MM.1S (cell line): ENCODE measurements around the gene KRTAP10-3.

ENCODE experiments used
- DNase-seq: peaks from one replicate; pipeline ENCODE4 v3.0.0-alpha.2; 2015
- H2AFZ ChIP-seq: fragments of 300-600 bp; sonication (generic); 2 replicates; pipeline ENCODE4 v1.6.0; 2016; ENCODE audit warnings: antibody characterized with exemption, low read length
- H3F3A ChIP-seq: fragments of 300-600 bp; sonication (generic); 2 replicates; pipeline ENCODE4 v1.6.1; 2016; ENCODE audit warnings: mild to moderate bottlenecking, antibody characterized with exemption, low read length, moderate library complexity, mixed read lengths; ENCODE audit not compliant: insufficient read depth
- H3K27ac ChIP-seq: fragments of 300-600 bp; sonication (generic); 2 replicates; pipeline ENCODE4 v1.5.1; 2016; ENCODE audit warnings: mild to moderate bottlenecking, low read length
- H3K27me3 ChIP-seq: fragments of 300-600 bp; sonication (generic); replicated peaks from 2 replicates; pipeline ENCODE4 v1.6.0; 2016; ENCODE audit warnings: low read length; ENCODE audit not compliant: insufficient read depth
- H3K36me3 ChIP-seq: fragments of 300-600 bp; sonication (generic); replicated peaks from 2 replicates; pipeline ENCODE4 v1.6.1; 2016; ENCODE audit warnings: mild to moderate bottlenecking, low read length, mixed read lengths; ENCODE audit not compliant: insufficient read depth
- H3K4me1 ChIP-seq: fragments of 300-600 bp; sonication (generic); 2 replicates; pipeline ENCODE4 v1.6.1; 2016; ENCODE audit warnings: low read length, mixed read lengths
- H3K4me2 ChIP-seq: fragments of 300-600 bp; sonication (generic); 2 replicates; pipeline ENCODE4 v1.6.0; 2016; ENCODE audit warnings: low read depth, low read length
- H3K4me3 ChIP-seq: fragments of 300-600 bp; sonication (generic); 2 replicates; pipeline ENCODE4 v1.5.1; 2016; ENCODE audit warnings: low read length, mixed read lengths
- H3K79me2 ChIP-seq: fragments of 300-600 bp; sonication (generic); 2 replicates; pipeline ENCODE4 v1.6.1; 2016; ENCODE audit warnings: mixed run types, low read length, mixed read lengths
- H3K9ac ChIP-seq: fragments of 300-600 bp; sonication (generic); 2 replicates; pipeline ENCODE4 v1.6.1; 2016; ENCODE audit warnings: low read length, mixed read lengths
- H3K9me2 ChIP-seq: fragments of 300-600 bp; sonication (generic); replicated peaks from 2 replicates; pipeline ENCODE4 v1.6.1; 2016; ENCODE audit warnings: mild to moderate bottlenecking, low read length, mixed read lengths; ENCODE audit not compliant: insufficient read depth
- H3K9me3 ChIP-seq: fragments of 300-600 bp; sonication (generic); replicated peaks from 2 replicates; pipeline ENCODE4 v1.6.1; 2016; ENCODE audit warnings: mild to moderate bottlenecking, low read length, mixed read lengths; ENCODE audit not compliant: insufficient read depth
- H4K20me1 ChIP-seq: fragments of 300-600 bp; sonication (generic); 2 replicates; pipeline ENCODE4 v1.6.1; 2016; ENCODE audit warnings: mild to moderate bottlenecking, low read length, moderate library complexity, mixed read lengths; ENCODE audit not compliant: insufficient read depth
- EZH2 ChIP-seq: fragments of 300-600 bp; sonication (generic); optimal IDR thresholded peaks from 2 replicates; pipeline ENCODE3; 2017; ENCODE audit warnings: low read depth, mild to moderate bottlenecking, antibody characterized with exemption, low read length, mixed read lengths
- EZH2phosphoT487 ChIP-seq: fragments of 300-600 bp; sonication (generic); IDR thresholded peaks from 2 replicates; pipeline ENCODE4 v1.6.1; 2018; ENCODE audit warnings: antibody characterized with exemption, low read length
- TF ChIP-seq, protein P1 (sequence below): fragments of 300-600 bp; sonication (generic); IDR thresholded peaks from 2 replicates; pipeline ENCODE4 v1.5.1; 2016; ENCODE audit warnings: antibody characterized with exemption, low read length, mixed read lengths

KRTAP10-3 gene

DNA sequence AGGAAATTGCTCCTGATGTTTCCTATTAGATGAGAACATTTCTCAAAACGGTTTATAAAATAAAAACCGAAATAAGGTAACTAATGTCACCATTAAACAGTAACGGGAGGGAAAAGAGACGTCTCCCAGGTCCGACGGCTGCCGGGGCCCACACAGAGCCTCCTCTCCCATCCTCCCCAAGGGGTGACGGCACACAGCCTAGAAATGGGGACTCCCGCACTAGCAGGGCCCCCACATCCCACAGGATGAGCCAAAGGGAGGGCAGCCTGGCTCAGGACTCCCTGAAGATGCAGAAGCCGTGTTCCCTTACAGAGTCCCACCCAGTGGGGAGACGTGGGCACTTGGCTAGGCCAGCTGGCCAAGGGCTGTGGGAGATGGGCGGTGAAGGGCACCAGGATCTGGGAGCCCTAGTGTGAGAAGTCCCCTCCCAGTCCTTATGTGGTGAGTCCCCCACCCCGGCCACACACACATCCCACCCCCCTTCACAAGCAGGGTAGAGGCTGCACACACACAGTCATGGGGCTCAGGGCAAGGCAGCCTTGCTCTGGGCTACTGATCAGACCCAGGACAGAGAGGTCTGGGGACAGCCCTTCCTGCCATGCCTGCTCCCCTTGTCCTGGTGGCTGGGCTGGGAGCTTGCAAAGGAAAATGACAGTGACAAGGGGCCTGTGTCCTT, 3.3 kb downstream of the KRTAP10-3 start:
- Histone ChIP-seq H3K79me2 (no peaks in the 10 kb centered on the region), H2AFZ (no peak overlapping the region)

DNA sequence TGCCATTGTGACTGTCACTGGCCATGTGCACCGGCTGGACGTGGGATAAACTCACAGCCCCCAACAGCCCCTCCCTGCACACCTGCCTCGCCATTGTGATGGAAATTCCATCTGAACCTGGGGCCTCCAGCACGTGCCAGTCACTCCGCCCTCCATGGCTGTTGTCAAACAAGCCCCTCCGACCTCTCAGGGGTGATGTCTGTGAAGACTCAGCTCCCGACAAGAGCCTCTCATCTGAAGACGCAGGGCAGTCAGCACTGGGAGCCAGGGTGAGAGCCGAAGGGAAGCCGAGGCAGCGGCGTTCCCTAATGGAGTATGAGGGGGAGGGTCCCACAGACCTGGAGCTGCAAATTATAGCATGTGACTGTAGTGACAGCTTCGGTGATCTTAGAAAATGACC, 5.9 kb downstream of the KRTAP10-3 start:
- H3K4me3 ChIP-seq, result no peak overlapping the region
- no peaks in the 10 kb centered on the region for H3K9me3 ChIP-seq
- H4K20me1 ChIP-seq, result no peaks in the 10 kb centered on the region
- DNase-seq, result no peak
- no peak overlapping the region for H3K27ac ChIP-seq
- H3K4me2 ChIP-seq, result no peak overlapping the region
- H2AFZ ChIP-seq, result no peak overlapping the region
- peak; percentile 46 for TF ChIP-seq EZH2
- TF ChIP-seq EZH2phosphoT487, result no peak
- peaks cover 98% of the 10 kb centered on the region for H3K27me3 ChIP-seq
- no peaks in the 10 kb centered on the region for H3F3A ChIP-seq
- no peak overlapping the region for H3K9ac ChIP-seq
- no peaks in the 10 kb centered on the region for H3K79me2 ChIP-seq
- H3K36me3 ChIP-seq, result no peaks in the 10 kb centered on the region
- H3K4me1 ChIP-seq, result no peaks in the 10 kb centered on the region
- H3K9me2 ChIP-seq, result no peaks in the 10 kb centered on the region

More for the DNA sequence above, 3.3 kb downstream of the KRTAP10-3 start:
- Histone ChIP-seq H3K4me2 (no peak overlapping the region), H3K9me3 (no peaks in the 10 kb centered on the region), H3K9me2 (no peaks in the 10 kb centered on the region), H3K36me3 (no peaks in the 10 kb centered on the region), H3F3A (no peaks in the 10 kb centered on the region), H3K4me1 (no peaks in the 10 kb centered on the region), H3K27ac (no peak overlapping the region), H3K9ac (no peak overlapping the region), H3K4me3 (no peak overlapping the region), H4K20me1 (no peaks in the 10 kb centered on the region), H3K27me3 (peaks cover 98% of the 10 kb centered on the region)
- DNase-seq, result no peak
- TF ChIP-seq EZH2phosphoT487 (no peak), EZH2 (no peak)
- TF ChIP-seq, protein P1, sequence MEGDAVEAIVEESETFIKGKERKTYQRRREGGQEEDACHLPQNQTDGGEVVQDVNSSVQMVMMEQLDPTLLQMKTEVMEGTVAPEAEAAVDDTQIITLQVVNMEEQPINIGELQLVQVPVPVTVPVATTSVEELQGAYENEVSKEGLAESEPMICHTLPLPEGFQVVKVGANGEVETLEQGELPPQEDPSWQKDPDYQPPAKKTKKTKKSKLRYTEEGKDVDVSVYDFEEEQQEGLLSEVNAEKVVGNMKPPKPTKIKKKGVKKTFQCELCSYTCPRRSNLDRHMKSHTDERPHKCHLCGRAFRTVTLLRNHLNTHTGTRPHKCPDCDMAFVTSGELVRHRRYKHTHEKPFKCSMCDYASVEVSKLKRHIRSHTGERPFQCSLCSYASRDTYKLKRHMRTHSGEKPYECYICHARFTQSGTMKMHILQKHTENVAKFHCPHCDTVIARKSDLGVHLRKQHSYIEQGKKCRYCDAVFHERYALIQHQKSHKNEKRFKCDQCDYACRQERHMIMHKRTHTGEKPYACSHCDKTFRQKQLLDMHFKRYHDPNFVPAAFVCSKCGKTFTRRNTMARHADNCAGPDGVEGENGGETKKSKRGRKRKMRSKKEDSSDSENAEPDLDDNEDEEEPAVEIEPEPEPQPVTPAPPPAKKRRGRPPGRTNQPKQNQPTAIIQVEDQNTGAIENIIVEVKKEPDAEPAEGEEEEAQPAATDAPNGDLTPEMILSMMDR, result no peak

DNA sequence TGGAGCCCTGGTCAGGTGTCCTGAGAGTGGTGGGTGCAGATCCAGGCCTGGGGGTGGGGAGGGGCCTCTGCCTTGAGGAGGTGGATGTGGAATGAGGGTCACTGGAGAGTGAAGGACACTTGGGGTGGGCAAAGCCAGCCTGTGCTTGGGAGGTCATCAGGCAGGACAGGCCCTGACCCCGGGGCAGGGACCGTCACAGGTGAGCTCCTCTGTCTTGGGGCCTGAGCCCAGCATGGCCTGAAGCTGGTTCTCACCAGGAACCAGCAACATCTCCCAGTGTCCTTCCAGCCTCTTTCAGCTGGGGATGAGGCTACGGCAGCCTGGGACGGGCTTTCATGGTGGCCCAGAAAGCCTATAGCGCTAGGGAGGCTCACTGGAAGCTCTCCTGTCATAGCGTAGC, 6.5 kb downstream of the KRTAP10-3 start:
- H3K36me3 ChIP-seq, result no peaks in the 10 kb centered on the region
- no peak overlapping the region for H3K9ac ChIP-seq
- no peaks in the 10 kb centered on the region for H3F3A ChIP-seq
- no peaks in the 10 kb centered on the region for H3K79me2 ChIP-seq
- no peak for DNase-seq
- no peak overlapping the region for H3K4me2 ChIP-seq
- no peaks in the 10 kb centered on the region for H3K9me3 ChIP-seq
- H3K4me3 ChIP-seq, result no peak overlapping the region
- no peak overlapping the region for H3K27ac ChIP-seq
- no peaks in the 10 kb centered on the region for H3K9me2 ChIP-seq
- H3K4me1 ChIP-seq, result no peaks in the 10 kb centered on the region
- no peak overlapping the region for H2AFZ ChIP-seq
- TF ChIP-seq, protein P1, result no peak
- no peak for TF ChIP-seq EZH2
- TF ChIP-seq EZH2phosphoT487, result no peak
- peaks cover 98% of the 10 kb centered on the region for H3K27me3 ChIP-seq
- H4K20me1 ChIP-seq, result no peaks in the 10 kb centered on the region

DNA sequence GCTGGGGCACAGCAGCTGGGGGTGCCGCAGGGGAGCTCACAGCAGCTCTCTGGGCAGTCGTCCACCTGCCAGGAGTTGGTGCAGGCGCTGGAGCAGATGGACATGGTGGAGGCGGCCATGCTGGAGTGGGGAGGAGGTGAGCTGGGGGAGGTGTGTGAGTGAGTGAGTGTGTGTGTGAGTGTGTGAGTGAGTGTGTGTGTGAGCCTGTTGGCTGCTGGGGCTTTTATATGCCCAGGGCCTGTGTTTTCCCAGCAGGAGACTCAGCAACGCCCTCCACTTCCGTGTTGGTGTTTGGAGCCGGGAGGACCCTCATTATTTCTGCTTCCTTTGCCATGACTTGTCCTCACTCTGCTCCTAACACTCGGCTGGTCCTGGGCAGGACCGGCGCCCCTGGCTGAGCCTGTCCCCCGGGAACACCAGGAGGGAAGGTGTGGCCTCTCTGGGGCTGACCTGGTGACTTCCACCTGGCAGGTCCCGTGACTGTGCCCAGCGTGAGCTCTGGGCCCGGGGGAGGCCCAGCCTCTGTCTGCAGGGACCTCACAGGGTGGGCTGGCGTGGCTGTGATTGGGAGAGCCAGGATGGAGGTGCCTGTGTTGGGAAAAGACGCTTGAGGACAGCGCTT, 7.1 kb downstream of the KRTAP10-3 start, which contains the start of gene KRTAP10-2:
TSS of gene KRTAP10-2 (minus strand) at position 166 of the 622 bp plus-strand sequence. CDS start at position 119, 47 bp downstream.
- no peak within 1 kb of the TSS for H2AFZ ChIP-seq
- H4K20me1 ChIP-seq, result no peaks in the 10 kb centered on the region
- TF ChIP-seq, protein P1, result no peak
- no peak for TF ChIP-seq EZH2
- no peak for TF ChIP-seq EZH2phosphoT487
- H3K9me2 ChIP-seq, result no peaks in the 10 kb centered on the region
- no peak within 1 kb of the TSS for H3K27ac ChIP-seq
- no peaks in the 10 kb centered on the region for H3K9me3 ChIP-seq
- no peaks in the 10 kb centered on the region for H3F3A ChIP-seq
- no peak within 1 kb of the TSS for H3K4me2 ChIP-seq
- H3K4me1 ChIP-seq, result no peaks in the 10 kb centered on the region
- H3K4me3 ChIP-seq, result no peak within 1 kb of the TSS
- no peaks in the 10 kb centered on the region for H3K36me3 ChIP-seq
- peaks cover 98% of the 10 kb centered on the region for H3K27me3 ChIP-seq
- no peak for DNase-seq
- no peak within 1 kb of the TSS for H3K9ac ChIP-seq
- no peaks in the 10 kb centered on the region for H3K79me2 ChIP-seq
